ENCODE measurements around the gene MRPS23. TPM values are rescaled to one million over a fixed set of nuclear protein-coding genes. Genes with fewer than 3 reads are reported as not detected.
A peak's percentile ranks its signal among the peaks of the same experiment; 100 is the strongest.

Gene MRPS23
- polyA plus RNA-seq, 2 of the 4 experiments (the other 2 are of a cell fraction), result 110 to 153 TPM

DNA sequence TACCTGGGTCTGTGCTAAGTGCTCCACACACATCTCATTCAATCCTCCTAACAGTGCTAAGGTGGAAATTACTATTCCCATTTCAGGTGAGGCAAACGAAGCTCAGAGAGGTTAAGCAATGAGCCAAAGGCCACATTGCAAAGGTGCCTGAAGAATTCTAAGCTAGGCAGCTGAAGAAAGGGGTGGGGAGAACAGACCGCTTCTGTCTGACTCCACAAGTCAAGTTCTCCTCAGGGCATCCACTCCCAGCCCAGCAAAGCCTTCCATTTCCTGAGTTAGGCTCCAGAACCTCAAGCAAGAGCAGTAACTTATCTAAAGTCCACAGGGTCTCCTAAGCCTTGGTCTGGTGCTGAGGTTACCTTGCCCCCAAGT lies 27.0 kb upstream of the MRPS23 start:
- whole genome bisulfite sequencing (ENCODE audit: missing lambda C conversion rate), result 56% methylated on average over 2 of the region's 2 CpGs
- POLR2A ChIA-PET, result interaction anchor here (2.4 to 3.1 kb wide), 2 partner anchors 9 to 123 kb away, joined by 15 to 16 read pairs; no protein-coding TSS in a partner anchor
- Histone ChIP-seq H3K4me3 (no peak overlapping the region), H3K9me3 (no peaks in the 10 kb centered on the region), H3K4me2 (peak overlapping the region; percentile 64), H3K27ac (peak overlapping the region; percentile 92 to 95), H3K4me1 (peaks cover 99% of the 10 kb centered on the region)
- FAIRE-seq (no peak), ATAC-seq (no peak), DNase-seq (ENCODE audit: low read depth in 1 of 2, low spot score in 1 of 2) (no peak)
- CTCF ChIA-PET, result interaction anchor here (0.6 to 48.7 kb wide), 10 partner anchors 17 to 466 kb away, joined by 3 to 1377 read pairs (median 5); partner anchors contain the start of genes CUEDC1, MRPS23, SRSF1 and VEZF1
- TF ChIP-seq EHMT2 (IDR thresholded peaks at IDR 0.05; ENCODE audit: low read depth) (no peak), HOXA7 (CRISPR knock-in tag; IDR thresholded peaks at IDR 0.05) (no peak), BCL3 (IDR thresholded peaks at IDR 0.05) (no peak), USF2 (IDR thresholded peaks at IDR 0.05) (no peak), ZNF302 (CRISPR knock-in tag; IDR thresholded peaks at IDR 0.05) (no peak), HOXB5 (CRISPR knock-in tag; IDR thresholded peaks at IDR 0.05) (no peak), GATA3 (IDR thresholded peaks at IDR 0.05; ENCODE audit: borderline replicate concordance) (no peak), KDM5A (IDR thresholded peaks at IDR 0.05) (no peak), SREBF2 (IDR thresholded peaks at IDR 0.05) (no peak), RNF2 (IDR thresholded peaks at IDR 0.05; ENCODE audit: borderline replicate concordance, low read depth) (no peak), NPAS2 (CRISPR knock-in tag; IDR thresholded peaks at IDR 0.05; ENCODE audit: borderline replicate concordance) (no peak), ZFP36 (IDR thresholded peaks at IDR 0.05; ENCODE audit: borderline replicate concordance, partially characterized antibody) (no peak)

DNA sequence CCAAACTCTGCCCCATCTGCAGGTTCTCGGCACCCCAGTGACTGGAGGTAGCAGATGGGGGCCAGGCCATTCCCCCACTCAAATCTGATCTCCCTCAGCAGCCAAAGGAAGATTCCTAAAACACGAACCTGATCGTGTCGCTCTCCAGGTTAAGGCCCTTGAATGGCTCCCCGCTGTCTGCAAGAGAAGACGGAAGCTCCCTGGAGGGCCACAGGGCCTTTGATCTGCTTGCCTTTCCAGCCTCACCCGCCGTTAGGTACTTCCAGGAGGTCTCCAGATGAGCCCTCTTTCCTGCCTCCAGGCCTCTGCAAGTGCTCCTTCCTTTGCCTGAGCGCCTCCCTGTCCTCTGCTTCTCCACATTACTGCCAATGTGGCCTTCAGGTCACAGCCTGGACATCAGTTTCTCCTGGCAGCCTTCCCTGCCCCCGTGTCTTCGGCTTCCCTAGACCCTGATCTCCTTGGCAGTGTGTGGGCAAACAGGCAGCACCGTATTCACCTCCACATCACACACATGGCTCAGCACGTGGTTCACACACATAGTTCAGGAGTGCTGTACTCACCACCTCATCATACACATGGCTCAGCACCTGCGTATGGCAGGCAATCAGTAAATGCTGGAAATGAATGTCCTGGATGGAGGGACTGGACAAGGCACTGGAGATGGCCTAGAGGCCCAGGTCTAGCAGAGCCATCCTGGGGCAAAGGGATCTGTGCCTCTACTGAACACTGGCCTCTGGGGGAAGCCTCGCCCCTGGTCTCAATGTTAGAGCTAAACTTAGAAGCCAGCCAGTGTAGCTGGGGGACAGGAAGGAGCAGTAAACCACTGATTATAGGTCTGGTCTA lies 26.4 kb upstream of the MRPS23 start:
- ATAC-seq (no peak), FAIRE-seq (no peak), DNase-seq (ENCODE audit: low read depth in 1 of 2, low spot score in 1 of 2) (no peak)
- H3K4me2 ChIP-seq, result peak overlapping the region; percentile 64
- no peaks in the 10 kb centered on the region for H3K9me3 ChIP-seq
- peaks cover 95% of the 10 kb centered on the region for H3K4me1 ChIP-seq
- ChIA-PET POLR2A (interaction anchor here (1.0 to 3.7 kb wide), 13 partner anchors 9 to 131 kb away, joined by 4 to 25 read pairs (median 8); partner anchors contain the start of genes SRSF1 and VEZF1), CTCF (interaction anchor here (0.6 to 48.7 kb wide), 22 partner anchors 16 to 466 kb away, joined by 3 to 1377 read pairs (median 6); partner anchors contain the start of genes CUEDC1, MRPS23, SRSF1 and VEZF1)
- peak overlapping the region; percentile 7; the same call in 1 of the 3 replicates for H3K4me3 ChIP-seq
- WGBS (ENCODE audit: missing lambda C conversion rate), result 82% methylated on average over 15 of the region's 15 CpGs
- no peak for TF ChIP-seq ZNF302 (CRISPR knock-in tag; IDR thresholded peaks at IDR 0.05)
- no peak for TF ChIP-seq HDAC2 (IDR thresholded peaks at IDR 0.05)
- TF ChIP-seq SMC3 (IDR thresholded peaks at IDR 0.05), result no peak
- TF ChIP-seq HEYL (CRISPR knock-in tag; IDR thresholded peaks at IDR 0.05), result no peak
- no peak for TF ChIP-seq EP300 (IDR thresholded peaks at IDR 0.05)
- H3K27ac ChIP-seq, result peak overlapping the region; percentile 92 to 95

DNA sequence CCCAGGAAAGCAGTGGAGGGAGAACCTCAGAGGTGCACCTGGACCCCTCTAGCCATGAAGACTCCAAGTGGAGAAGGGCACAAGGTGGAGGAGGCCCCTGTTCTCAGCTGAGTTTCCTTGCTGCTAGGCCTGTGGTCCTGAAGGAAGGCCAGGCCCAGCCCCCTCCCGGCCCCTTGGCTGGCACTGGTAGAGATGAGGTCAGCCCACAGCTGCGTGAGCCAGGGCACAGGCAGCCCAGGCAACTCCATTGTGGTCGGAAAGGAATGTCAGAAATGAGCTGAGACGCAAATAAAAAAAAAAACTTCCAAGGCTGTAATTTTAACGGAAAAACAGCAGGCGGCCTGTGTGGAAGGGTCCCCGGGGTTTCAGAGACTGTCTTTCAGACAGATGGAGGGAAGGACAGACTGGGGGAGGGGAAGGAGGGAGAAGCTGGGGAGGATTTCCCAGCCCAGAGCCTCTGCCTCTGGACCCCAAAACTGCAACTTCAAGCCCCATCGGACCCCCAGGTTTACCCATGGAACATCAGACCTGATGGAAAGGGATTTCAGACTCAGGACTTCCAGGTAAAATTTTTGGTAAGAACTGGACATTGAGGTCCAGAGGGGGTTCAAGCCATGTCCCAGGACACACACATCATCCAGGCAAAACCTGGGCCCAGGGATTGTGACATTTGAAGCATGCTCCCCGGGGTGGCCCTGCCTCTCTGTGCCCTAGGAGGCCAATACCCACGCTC lies 25.6 kb upstream of the MRPS23 start:
- CTCF ChIA-PET, result interaction anchor here (0.6 to 48.7 kb wide), 22 partner anchors 16 to 297 kb away, joined by 3 to 1377 read pairs (median 5); partner anchors contain the start of genes CUEDC1, MRPS23, SRSF1 and VEZF1
- peak; percentile 83 to 88 for ATAC-seq
- Histone ChIP-seq H3K27ac (peak overlapping the region; percentile 92 to 95), H3K9me3 (no peaks in the 10 kb centered on the region), H3K4me2 (peak overlapping the region; percentile 64), H3K4me1 (peaks cover 95% of the 10 kb centered on the region), H3K4me3 (peak overlapping the region; percentile 7; the same call in 1 of the 3 replicates)
- POLR2A ChIA-PET, result interaction anchor here (0.9 to 3.7 kb wide), 15 partner anchors 14 to 207 kb away, joined by 3 to 25 read pairs (median 6); partner anchors contain the start of genes MRPS23, SRSF1 and VEZF1
- DNase-seq (ENCODE audit: low read depth in 1 of 2, low spot score in 1 of 2), result peak; percentile 96 to 98
- FAIRE-seq, result peak; percentile 78
- WGBS (ENCODE audit: missing lambda C conversion rate), result 9% methylated on average over 10 of the region's 10 CpGs
- TF ChIP-seq TFCP2L1 (CRISPR knock-in tag; IDR thresholded peaks at IDR 0.05) (no peak), CBX2 (IDR thresholded peaks at IDR 0.05; ENCODE audit: borderline replicate concordance, low read depth) (no peak), SMC3 (IDR thresholded peaks at IDR 0.05) (peak; percentile 93), USF2 (IDR thresholded peaks at IDR 0.05) (no peak), CTCF (IDR thresholded peaks at IDR 0.05) (peak; percentile 54; the same call in 2 of the 3 replicates), EP300 (IDR thresholded peaks at IDR 0.05) (peak; percentile 73 to 92; a peak in 3 of 5 replicates), NFE2L2 (conservative IDR thresholded peaks at IDR 0.05; ENCODE audit: low read length) (no peak), GATA3 (IDR thresholded peaks at IDR 0.05; ENCODE audit: borderline replicate concordance) (peak; percentile 94), HOXB13 (CRISPR knock-in tag; IDR thresholded peaks at IDR 0.05; ENCODE audit: low read depth) (no peak), NR3C1 (IDR thresholded peaks at IDR 0.05) (no peak), ATOH8 (CRISPR knock-in tag; IDR thresholded peaks at IDR 0.05; ENCODE audit: low read depth) (no peak)

All from A549 (cell line).